NOMO-1 treated with dmso at 0.1 percent for 144 hours (cell line): Measurements from ENCODE around the gene PITX1.
"Not testable (repeated sequence)": the region's sequence is repeated elsewhere in the genome, so short reads cannot be mapped to it uniquely, and the experiment has no call there.

Experiments
- DNase-seq: peaks from one replicate; lab custom pipeline; 2025; ENCODE audit not compliant: unreplicated experiment; lab: John Stamatoyannopoulos, UW

PITX1 gene

DNA sequence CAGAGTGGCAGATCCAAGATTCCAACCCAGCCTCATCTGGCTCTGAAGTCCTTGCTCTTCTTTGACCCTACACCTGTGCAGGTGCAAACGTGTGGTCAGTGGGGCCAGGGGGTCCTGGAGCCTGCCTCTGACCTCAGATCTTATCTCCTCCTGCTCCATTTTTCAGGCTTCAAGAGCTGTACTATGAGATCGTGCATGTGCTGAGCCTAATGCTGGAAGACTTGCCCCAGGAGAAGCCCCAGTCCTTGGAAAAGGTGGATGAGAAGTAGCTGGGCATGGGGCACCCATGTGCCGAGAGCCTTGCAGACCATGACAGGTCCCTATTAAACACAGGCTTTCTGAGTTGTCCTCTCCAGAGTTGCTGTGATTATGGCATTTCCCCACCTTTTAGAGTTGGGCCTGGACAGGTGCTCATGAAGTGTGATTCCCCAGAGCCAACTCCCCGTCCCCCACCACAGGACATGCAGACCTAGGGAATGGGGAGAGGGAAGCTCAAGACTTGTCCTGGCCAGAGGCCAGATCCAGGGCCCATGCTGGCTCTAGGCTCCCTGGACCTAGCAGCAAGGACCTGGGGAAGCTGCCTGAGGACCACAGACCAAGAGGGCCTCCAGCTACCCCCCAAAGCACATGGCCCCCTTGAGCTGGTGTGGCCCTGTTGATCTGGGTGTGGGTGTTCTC is 22.5 kb downstream of the PITX1 start:
- DNase-seq = no peak

DNA sequence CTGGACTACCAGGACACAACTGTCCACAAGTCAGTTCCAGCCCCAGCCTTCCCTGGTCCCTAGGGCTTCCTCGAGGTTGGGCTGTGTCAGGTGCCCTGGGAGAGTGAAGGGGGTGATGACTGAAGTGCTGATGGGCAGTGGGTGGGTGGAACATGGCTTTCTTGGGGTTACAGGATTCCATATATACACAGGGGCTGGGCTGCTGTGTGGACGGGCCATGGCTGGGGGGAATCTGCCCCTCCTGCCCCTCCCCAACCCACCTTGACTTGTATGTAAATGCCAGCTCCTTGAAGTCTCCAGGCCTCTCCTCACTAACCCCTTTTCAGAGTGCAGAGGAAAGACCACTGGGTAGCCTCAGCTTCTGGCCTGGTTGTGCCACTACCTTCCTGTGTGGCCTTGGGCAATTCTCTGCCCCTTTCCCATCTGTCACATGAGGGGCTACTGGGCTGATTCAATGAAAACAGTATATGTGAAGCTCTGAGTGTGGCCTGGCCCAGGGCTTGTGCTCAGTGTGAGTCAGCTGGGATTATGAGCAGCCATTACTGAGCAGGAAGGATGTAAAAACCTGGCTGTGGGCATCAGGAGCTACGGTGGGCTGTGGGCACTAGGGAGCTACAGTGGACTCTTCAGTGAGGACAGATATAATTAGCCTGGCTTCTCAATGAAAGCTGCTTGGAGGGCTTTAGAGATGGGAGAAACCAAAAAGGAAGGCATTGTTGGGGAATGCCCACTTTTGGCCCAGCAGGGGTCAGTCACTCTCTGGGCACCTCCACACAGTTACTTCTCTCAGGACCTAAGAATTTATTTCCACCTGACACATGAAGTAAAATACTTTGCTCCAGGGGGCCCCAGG is 23.3 kb downstream of the PITX1 start:
- no peak for DNase-seq

DNA sequence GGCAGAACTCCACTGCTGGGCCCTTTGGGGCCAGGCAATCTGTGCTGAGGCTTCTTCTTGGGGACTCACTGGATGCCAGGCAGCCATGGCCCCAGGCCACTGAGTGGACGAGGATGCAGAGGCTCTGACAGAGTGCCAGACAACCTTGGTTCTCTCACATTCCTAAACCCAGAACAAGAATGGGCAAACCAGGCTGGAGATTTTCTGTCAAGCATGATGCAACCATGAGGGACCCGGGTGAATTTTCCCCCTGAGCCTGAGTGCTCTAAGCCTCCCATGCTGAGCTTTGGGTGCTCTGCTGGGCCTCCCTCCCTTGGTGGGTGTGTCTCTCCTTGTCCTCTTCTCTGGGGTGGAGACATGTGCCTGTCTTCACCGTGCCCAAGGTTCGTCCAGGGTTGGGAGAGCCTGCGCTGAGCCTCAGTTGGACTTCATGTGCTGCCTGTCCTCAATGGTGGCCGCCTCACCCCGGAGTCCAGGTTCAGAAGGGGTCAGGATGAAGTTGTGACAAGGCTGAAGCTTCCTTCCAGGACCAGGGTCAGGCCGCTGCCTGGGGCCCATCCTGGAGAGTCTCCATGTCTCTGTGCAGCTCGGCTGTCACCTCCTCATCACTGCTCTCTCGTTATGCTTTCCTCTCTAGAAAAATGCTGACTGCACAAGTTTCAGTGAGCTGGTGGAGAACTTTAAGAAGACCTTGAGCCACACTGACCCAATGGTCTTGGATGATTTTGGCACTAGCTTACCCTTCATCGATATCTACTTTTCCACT is 24.1 kb downstream of the PITX1 start:
- DNase-seq = no peak

DNA sequence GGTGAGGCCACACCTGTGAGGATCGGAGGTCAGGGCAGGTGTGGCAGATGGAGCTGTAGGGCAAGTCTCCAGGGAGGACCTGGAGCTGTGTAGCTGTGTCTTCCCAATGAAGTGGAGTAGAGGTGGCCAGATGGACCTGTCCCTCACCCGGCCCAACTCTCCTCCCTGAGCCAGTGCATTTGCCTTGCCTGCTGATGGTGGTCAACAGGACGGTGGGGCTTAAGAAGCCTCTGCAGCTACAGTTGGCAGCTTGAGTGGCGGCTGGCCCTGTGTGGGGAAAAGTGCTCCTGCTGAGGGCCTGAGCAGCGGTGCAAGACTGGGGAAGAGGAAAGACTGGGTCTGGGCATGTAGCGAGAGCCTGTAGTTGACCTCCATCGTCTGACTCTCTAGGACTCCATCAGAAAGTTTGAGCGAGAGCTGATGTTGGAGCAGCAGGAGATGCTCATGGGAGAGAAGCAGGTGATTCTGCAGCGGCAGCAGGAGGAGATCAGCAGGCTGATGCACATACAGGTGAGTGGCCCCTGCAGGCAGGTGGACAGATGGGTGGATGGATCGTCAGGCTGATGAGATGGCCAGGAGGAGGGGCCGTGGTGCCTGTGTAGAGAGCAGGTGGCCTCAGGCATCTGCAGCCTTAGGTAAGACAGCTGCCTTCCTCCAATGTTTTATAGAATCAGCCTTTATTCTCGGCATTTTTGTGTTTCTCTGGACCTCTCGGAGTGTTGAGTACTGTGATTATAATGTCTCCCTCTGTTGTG is 24.9 kb downstream of the PITX1 start:
- DNase-seq = no peak

DNA sequence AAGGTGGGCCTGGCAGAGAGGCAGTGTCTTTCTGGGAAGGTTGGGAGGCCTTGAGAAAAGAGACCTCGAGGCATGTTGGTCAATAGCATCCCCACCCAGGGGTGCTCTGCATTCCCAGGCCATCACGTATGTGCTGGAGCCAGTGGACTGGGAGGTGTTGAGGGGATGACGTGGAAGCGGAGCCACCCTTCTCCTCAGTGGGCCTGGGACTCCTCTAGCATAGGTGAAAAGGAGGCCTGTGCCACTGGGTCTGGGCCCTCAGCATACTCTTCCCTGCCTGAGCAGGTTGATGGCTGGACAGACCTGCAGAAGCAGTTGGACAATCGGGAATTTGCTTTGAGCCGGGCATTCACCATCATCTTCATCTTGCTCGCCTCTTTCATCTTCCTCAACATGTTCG is 25.5 kb downstream of the PITX1 start:
- no peak for DNase-seq

DNA sequence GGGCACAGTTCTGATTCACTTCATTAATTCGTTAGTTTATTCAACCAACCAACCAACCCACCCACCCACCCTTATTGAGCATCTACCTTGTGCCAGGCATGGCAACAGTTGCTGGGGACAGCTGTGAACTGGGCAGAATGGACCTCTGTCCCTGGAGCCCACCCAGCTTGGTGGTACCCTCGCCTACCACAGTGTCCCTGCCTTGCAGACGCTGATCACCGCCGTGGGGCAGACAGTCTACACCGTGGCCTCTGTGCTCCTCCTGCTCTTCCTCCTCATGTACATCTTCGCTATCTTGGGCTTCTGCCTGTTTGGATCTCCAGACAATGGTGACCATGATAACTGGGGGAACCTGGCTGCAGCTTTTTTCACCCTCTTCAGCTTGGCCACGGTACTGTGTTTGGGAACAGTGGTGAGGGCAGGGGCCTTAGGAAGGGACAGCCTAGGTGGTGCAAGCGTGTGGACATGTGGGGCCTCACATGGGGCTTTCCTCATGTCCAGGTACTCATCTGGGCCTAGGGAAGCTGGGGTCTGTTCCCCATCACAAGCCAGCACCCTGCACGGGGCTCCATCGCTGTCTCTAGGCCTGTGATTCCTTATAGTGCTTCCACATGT is 26.2 kb downstream of the PITX1 start:
- DNase-seq = no peak

DNA sequence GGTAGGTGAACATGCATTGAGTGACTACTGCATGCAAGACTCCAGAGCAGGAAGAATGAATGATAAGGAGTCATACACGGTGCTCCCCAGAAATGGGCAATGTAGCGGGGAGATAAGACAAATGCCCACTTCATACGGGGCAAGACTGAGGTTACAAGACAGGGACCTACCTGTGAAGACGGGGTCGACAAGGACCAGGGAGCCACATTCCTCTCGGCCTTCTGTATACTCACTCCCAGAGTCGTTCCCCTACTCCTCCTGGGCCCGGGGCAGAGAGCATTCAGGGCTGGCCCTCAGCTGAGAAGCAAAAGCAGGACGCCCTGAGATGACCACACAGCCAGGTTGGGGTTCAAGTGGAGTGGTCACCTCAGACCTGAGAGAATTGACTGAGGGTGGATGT is 26.7 kb downstream of the PITX1 start:
- DNase-seq = no peak

DNA sequence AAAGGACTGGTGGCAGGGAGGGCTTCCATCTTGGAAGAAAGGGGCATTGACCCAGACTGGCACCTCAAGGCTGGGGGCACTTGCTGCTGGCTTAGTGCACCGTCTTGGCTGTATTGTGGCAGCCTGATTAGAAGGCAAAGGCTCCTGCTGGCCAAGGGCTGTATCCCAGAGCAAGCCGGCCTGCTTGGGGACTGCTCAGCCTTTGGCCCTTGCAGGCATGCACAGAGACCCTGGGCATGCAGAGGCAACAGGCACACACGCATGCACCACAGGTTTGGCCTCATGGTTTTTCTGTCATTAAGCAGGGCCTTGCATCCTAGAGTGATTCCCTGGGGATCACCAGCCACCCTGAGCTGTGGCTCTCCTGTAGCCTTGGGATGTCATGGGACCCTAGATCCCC is 29.0 kb downstream of the PITX1 start:
- DNase-seq = no peak

DNA sequence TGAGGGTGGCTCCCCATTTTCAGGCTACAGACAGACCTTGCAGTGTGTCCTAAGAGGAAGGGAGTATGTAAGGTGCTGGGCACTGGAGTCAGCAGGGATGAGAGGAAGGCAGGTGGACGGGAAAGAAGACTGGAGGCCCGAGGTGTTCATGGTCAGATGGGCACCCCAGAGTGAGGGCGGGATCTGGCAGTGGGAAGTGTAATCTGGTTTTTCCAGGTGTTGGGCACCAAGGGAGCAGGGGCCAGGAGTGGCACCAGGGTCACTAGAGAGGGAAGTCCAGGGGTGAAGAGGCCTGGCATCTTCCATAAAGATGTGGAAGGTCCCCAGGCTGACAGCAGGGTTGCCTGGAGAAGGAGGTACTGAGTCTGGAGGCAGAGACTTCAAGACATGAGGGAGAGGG is 29.7 kb downstream of the PITX1 start:
- no peak for DNase-seq

DNA sequence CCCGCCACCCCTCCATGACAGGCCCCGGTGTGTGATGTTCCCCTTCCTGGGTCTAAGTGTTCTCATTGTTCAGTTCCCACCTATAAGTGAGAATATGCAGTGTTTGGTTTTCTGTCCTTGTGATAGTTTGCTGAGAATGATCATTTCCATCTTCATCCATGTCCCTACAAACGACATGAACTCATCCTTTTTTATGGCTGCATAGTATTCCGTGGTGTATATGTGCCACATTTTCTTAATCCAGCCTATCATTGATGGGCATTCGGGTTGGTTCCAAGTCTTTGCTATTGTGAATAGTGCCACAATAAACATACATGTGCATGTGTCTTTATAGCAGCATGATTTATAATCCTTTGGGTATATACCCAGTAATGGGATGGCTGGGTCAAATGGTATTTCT is 36.0 kb downstream of the PITX1 start:
- DNase-seq = not testable (repeated sequence)

DNA sequence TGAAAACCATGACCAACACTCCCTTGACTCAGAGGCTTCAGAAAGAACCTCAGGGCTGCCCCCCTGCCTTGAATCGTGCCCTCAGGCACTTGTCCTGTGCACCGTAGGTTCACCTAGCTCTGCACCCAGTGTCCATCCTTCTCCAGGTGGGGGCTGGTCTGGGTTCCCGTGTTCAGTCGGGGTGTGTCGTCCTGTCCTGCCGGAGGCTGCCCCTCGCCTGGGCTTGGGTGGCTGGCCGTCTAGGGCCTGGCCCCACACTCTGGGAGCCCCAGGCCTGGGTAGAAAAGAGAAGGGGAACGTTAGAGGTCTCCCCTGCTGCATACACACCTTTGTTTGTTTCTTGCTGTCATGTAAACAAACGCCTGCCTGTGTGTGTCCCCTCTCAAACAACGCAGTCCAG is 37.0 kb downstream of the PITX1 start:
- no peak for DNase-seq

DNA sequence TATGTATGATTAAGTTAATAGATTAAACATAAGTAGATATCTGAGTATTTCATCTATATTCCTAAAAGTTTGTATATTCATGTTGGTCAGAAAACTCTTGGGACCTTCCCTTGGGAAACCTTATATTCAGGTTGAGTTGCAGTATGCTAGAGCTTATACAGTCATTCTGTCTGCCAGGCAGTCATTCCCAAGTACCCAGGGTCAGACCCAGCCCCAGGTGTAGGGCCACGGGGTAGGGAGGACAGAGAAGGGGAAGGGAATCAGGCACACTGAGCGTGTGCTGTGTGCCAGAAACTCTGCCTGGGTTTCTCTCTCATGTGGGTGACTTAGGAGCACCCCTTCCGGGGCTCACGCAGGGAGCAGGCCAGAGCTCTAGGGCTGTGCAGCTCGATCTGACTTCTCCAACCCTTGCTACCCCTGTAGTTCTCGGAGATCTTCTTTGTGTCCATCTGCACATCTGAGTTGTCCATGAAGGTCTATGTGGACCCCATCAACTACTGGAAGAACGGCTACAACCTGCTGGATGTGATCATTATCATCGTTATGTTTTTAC is 38.1 kb downstream of the PITX1 start:
- DNase-seq = no peak

DNA sequence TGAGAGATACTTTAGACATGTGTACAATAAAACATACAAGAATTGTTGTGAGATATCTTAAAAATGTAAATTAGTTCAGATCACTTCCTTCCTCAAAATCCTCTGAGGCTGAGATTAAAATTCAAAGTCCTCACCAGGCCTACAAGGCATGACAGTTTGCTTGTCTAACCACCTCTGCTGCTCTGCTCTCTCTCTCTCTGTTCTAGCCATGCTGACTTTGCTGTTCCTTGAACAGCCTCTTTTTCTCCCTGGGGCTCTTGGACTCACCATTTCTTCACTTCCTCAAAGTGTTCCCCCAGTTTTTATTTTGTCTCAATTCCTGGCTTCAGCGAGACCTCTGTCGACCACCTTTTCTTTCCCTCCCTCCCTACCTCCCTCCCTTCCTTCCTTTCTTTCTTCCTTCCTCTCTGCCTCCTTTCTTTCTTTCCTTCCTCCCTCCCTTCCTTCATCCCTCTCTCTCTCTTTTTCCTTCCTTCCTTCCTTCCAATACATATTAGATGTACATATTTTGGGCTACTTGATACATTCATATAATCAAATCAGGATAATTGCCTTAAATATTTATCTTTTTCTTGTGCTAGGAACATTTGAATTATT is 39.4 kb downstream of the PITX1 start:
- DNase-seq = peak; percentile 9

DNA sequence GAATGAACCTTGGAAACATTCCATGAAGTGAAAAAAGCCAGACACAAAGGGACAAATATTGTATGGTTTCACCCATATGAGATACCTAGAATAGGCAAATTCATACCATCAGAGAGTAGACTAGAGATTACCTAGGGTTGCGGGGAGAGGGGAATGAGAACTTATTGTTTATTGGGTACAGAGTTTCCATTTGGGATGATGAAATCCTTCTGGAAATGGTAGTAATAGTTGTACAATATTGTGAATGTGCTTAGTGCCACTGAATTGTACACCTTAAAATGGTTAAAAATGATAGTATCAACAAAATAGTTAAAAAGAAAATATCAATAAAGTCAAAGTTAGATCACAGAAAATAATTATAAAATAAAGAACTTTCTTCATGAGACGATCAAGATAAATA is 40.9 kb downstream of the PITX1 start:
- no peak for DNase-seq

DNA sequence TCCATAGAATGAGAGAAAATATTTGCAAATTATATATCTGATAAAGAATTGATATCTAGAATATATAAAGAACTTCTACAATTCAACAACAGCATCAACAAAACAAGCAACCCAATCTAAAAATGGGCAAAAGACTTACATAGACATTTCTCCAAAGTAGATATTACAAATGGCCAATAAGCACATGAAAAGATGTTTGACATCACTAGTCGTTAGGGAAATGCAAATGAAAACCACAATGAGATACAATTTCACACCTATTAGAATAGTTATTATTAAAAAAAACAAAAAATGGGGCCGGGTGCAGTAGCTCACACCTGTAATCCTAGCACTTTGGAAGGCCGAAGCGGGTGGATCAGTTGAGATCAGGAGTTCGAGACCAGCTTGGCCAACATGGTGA is 41.9 kb downstream of the PITX1 start:
- no peak for DNase-seq

DNA sequence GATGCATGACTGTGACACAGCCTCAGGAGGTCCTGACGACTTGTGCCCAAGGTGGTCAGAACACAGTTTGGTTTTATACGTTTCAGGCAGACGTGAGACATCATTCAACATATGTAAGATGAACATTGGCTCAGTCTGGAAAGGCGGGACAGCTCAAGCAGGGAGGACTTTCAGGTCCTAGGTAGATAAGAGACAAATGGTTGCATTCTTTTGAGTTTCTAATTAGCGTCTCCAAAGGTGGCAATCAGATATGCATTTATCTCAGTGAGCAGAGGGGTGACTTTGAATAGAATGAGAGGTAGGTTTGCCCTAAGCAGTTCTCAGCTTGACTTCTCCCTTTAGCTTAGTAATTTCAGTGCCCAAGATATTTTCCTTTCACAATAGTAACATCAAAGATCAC is 43.8 kb downstream of the PITX1 start:
- DNase-seq = not testable (repeated sequence)

DNA sequence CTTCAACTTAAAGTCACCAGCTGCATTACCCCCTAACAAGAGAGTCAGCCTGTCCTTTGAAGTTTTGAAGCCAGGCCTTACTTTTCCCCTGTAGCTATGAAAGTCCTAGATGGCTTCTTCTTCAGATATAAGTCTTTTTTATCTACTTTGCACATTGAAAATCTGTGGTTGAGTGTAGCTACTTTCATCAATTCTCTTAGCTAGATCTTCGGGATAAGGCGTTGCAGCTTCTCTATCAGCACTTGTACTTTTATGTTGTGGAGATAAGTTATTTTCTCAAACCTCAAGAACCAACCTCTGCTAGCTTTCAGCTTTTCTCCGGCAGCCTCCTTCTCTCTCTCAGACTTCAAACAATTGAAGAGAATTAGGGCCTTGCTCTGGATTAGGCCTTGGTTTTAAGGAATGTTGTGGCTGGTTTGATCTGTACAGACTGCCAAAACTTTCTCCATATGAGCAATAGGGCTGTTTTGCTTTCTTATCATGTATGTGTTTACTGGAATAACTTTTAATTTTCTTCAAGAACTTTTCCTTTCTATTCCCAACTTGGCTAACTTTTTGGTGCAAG is 44.7 kb downstream of the PITX1 start:
- no peak for DNase-seq

DNA sequence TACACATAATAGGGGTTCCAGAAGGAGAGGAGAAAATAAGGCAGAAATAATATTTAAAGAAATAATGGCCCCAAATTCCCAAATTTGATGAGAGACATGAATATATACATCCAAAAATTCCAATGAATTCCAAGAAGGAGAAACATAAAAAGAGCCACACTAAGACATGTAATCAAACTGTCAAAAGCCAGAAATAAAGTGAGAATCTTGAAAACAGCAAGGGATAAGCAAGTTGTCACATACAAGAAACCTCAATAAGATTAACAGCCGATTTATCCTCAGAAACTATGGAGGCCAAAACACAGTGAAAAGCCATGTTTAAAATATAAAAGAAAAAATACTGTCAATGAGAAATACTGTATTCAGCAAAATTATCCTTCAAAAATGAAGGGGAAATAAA is 51.8 kb downstream of the PITX1 start:
- no peak for DNase-seq

DNA sequence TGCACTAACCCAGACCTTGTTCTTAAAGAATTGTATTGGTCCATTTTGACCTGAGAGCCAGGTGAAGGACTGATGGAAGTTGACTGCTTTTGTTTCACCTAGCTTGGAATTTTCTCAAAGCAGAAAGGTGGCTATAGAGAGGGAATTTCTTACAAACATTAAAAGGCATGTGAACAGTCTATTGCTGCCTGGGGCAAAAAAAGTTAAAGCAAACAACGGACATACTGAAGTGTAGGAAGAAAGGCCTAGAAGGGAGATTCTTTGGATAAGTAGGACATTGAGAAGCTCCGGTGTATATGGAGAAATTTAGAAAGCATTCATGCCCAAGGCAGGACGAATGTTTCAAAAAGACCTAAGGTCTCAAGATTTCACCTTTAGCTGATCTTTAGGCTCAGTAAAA is 54.6 kb downstream of the PITX1 start:
- no peak for DNase-seq
